Loucy (cell line): ENCODE measurements around the gene ZNF521.

Experiments
- H2AFZ ChIP-seq: fragments of 200-600 bp; sonication (generic); 2 replicates; pipeline ENCODE4 v1.6.0; 2016; ENCODE audit warnings: antibody characterized with exemption, mild to moderate bottlenecking, low read length, moderate library complexity
- H3F3A ChIP-seq: fragments of 200-600 bp; 2 replicates; pipeline ENCODE4 v1.6.0; 2016; ENCODE audit warnings: antibody characterized with exemption, low read depth, mild to moderate bottlenecking
- H3K27me3 ChIP-seq: fragments of 200-600 bp; sonication (generic); 2 replicates; pipeline ENCODE4 v1.6.1; 2014; ENCODE audit warnings: low read length, mild to moderate bottlenecking; ENCODE audit not compliant: insufficient read depth, poor library complexity, severe bottlenecking
- H3K36me3 ChIP-seq: fragments of 200-600 bp; sonication (generic); 2 replicates; pipeline ENCODE4 v1.6.1; 2016; ENCODE audit warnings: low read length; ENCODE audit not compliant: insufficient read depth
- H3K4me1 ChIP-seq: fragments of 200-600 bp; sonication (generic); 2 replicates; pipeline ENCODE4 v1.5.1; 2014; ENCODE audit warnings: low read length, mild to moderate bottlenecking; ENCODE audit not compliant: insufficient read depth, poor library complexity, severe bottlenecking
- H3K4me2 ChIP-seq: fragments of 200-600 bp; sonication (generic); 2 replicates; pipeline ENCODE4 v1.6.0; 2014; ENCODE audit warnings: antibody characterized with exemption, low read length, low read depth, mild to moderate bottlenecking; ENCODE audit not compliant: poor library complexity, severe bottlenecking
- H3K4me3 ChIP-seq: fragments of 200-600 bp; sonication (generic); 2 replicates; pipeline ENCODE4 v1.5.1; 2014; ENCODE audit warnings: low read length, mild to moderate bottlenecking, mixed read lengths; ENCODE audit not compliant: poor library complexity, severe bottlenecking
- H3K79me2 ChIP-seq: fragments of 200-600 bp; sonication (generic); 2 replicates; pipeline ENCODE4 v1.6.1; 2014; ENCODE audit warnings: low read length; ENCODE audit not compliant: insufficient read depth
- H3K9ac ChIP-seq: fragments of 200-600 bp; sonication (generic); 2 replicates; pipeline ENCODE4 v1.6.0; 2014; ENCODE audit warnings: mild to moderate bottlenecking, low read depth, low read length, moderate library complexity; ENCODE audit not compliant: poor library complexity, severe bottlenecking
- H3K9me2 ChIP-seq: fragments of 200-600 bp; sonication (generic); replicated peaks from 2 replicates; pipeline ENCODE4 v1.6.1; 2016; ENCODE audit warnings: low read depth, low read length, mixed read lengths
- H3K9me3 ChIP-seq: fragments of 200-600 bp; sonication (generic); 2 replicates; pipeline ENCODE4 v1.6.1; 2014; ENCODE audit warnings: mild to moderate bottlenecking, antibody characterized with exemption, low read length, low read depth; ENCODE audit not compliant: insufficient read depth
- H4K20me1 ChIP-seq: fragments of 200-600 bp; sonication (generic); 2 replicates; pipeline ENCODE4 v1.6.0; 2014; ENCODE audit warnings: antibody characterized with exemption, low read length, mild to moderate bottlenecking; ENCODE audit not compliant: insufficient read depth, poor library complexity, severe bottlenecking
- EZH2phosphoT487 ChIP-seq: fragments of 200-600 bp; IDR thresholded peaks from 2 replicates; pipeline ENCODE4 v1.6.1; 2018; ENCODE audit warnings: antibody characterized with exemption, mild to moderate bottlenecking, moderate library complexity, borderline replicate concordance
- TF ChIP-seq, protein P1 (sequence below): fragments of 200-600 bp; sonication (generic); conservative IDR thresholded peaks from 2 replicates; pipeline ENCODE4 v1.5.1; 2014; ENCODE audit warnings: mild to moderate bottlenecking, antibody characterized with exemption, low read length

Gene ZNF521

DNA sequence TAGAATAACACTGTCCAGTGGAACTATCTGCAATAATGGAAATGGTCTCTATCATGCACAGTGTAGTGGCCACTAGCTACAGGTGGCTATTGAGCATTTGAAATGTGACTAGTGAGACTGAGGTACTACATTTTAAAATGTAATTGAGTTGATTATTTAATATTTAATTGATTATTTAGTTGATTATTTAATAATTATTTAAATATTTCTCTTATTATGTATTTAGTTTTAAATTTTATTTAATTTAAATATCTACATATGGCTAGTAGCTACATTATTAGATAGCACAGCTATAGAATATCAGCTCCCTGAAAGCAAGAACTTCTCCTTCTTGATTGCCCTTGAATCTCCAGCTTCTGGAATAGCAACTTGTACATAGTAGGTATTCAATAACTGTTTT lies 12.8 kb upstream of the ZNF521 start:
- Histone ChIP-seq H3K9me2 (no peaks in the 10 kb centered on the region), H3K79me2 (no peaks in the 10 kb centered on the region), H3F3A (no peaks in the 10 kb centered on the region), H3K4me3 (no peak overlapping the region), H3K36me3 (no peaks in the 10 kb centered on the region), H2AFZ (no peak overlapping the region), H4K20me1 (no peaks in the 10 kb centered on the region), H3K4me1 (peaks cover 9% of the 10 kb centered on the region), H3K9ac (no peak overlapping the region), H3K9me3 (no peaks in the 10 kb centered on the region), H3K4me2 (no peak overlapping the region), H3K27me3 (no peaks in the 10 kb centered on the region)
- TF ChIP-seq, protein P1, sequence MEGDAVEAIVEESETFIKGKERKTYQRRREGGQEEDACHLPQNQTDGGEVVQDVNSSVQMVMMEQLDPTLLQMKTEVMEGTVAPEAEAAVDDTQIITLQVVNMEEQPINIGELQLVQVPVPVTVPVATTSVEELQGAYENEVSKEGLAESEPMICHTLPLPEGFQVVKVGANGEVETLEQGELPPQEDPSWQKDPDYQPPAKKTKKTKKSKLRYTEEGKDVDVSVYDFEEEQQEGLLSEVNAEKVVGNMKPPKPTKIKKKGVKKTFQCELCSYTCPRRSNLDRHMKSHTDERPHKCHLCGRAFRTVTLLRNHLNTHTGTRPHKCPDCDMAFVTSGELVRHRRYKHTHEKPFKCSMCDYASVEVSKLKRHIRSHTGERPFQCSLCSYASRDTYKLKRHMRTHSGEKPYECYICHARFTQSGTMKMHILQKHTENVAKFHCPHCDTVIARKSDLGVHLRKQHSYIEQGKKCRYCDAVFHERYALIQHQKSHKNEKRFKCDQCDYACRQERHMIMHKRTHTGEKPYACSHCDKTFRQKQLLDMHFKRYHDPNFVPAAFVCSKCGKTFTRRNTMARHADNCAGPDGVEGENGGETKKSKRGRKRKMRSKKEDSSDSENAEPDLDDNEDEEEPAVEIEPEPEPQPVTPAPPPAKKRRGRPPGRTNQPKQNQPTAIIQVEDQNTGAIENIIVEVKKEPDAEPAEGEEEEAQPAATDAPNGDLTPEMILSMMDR, result no peak
- no peak for TF ChIP-seq EZH2phosphoT487

- Histone ChIP-seq H3K4me3 (no peak overlapping the region), H3F3A (no peaks in the 10 kb centered on the region), H3K4me2 (no peak overlapping the region), H3K27me3 (no peaks in the 10 kb centered on the region), H3K9me3 (no peaks in the 10 kb centered on the region), H3K9me2 (no peaks in the 10 kb centered on the region), H3K4me1 (peaks cover 15% of the 10 kb centered on the region), H4K20me1 (no peaks in the 10 kb centered on the region), H2AFZ (no peak overlapping the region), H3K9ac (no peak overlapping the region), H3K79me2 (no peaks in the 10 kb centered on the region), H3K36me3 (no peaks in the 10 kb centered on the region)
- TF ChIP-seq EZH2phosphoT487, result no peak
- TF ChIP-seq, protein P1, result no peak
Observed at GRCh38 chr18:25360301-25360899, 8.4 kb upstream of the ZNF521 start.

- H3K4me2 ChIP-seq, result peak overlapping the region; percentile 65
- H2AFZ ChIP-seq, result peak overlapping the region; percentile 88
Observed at GRCh38 chr18:25353080-25353479, 1.1 kb upstream of the ZNF521 start.

More at GRCh38 chr18:25353080-25353479, 1.1 kb upstream of the ZNF521 start:
- H3F3A ChIP-seq, result 0 out of 2 replicates have a peak, but pooled peaks cover 3% of the 10 kb centered on the region
- no peaks in the 10 kb centered on the region for H3K27me3 ChIP-seq
- TF ChIP-seq, protein P1, result no peak
- no peak for TF ChIP-seq EZH2phosphoT487
- peak overlapping the region; percentile 71 for H3K9ac ChIP-seq
- peak overlapping the region; percentile 82 for H3K4me3 ChIP-seq
- H4K20me1 ChIP-seq, result no peaks in the 10 kb centered on the region
- H3K9me2 ChIP-seq, result no peaks in the 10 kb centered on the region
- H3K9me3 ChIP-seq, result no peaks in the 10 kb centered on the region
- H3K36me3 ChIP-seq, result no peaks in the 10 kb centered on the region
- H3K79me2 ChIP-seq, result peaks cover 36% of the 10 kb centered on the region
- peaks cover 32% of the 10 kb centered on the region for H3K4me1 ChIP-seq
